Keratinocyte (primary cell): ENCODE data around the gene LAMB4. TPM values are rescaled to one million over a fixed set of nuclear protein-coding genes. Genes with fewer than 3 reads are reported as not detected.

Source experiments
- DNase-seq: peaks from one replicate; pipeline ENCODE4 v3.0.0-alpha.2; 2011; ENCODE audit warnings: low read depth, missing footprints, low spot score
- FAIRE-seq: peaks from 2 replicates; lab custom pipeline; 2011; peaks lifted over from hg19 to GRCh38; lab: Jason Lieb, UNC
- H2AFZ ChIP-seq: 2 replicates; pipeline ENCODE4 v1.6.0; 2012; ENCODE audit warnings: low read length, control low read depth, inconsistent platforms; ENCODE audit not compliant: control insufficient read depth
- H3K27ac ChIP-seq: 2 replicates; pipeline ENCODE4 v1.5.1; 2011; ENCODE audit warnings: low read length; ENCODE audit not compliant: control insufficient read depth, insufficient read depth
- H3K27me3 ChIP-seq: 3 replicates; pipeline ENCODE4 v1.6.0; 2011; ENCODE audit warnings: low read length; ENCODE audit not compliant: control insufficient read depth, insufficient read depth; ENCODE audit errors: extremely low read depth
- H3K36me3 ChIP-seq, 2 experiments: 2 replicates in 1 of 2; 3 replicates in 1 of 2; pipeline ENCODE4 v1.5.1; 2011; ENCODE audit warnings: low read length in 2 of 2, mild to moderate bottlenecking in 1 of 2; ENCODE audit not compliant: control insufficient read depth in 2 of 2, insufficient read depth in 2 of 2; ENCODE audit errors: extremely low read depth in 1 of 2
- H3K4me1 ChIP-seq: 3 replicates; pipeline ENCODE4 v1.5.1; 2011; ENCODE audit warnings: low read length; ENCODE audit not compliant: control insufficient read depth, insufficient read depth; ENCODE audit errors: extremely low read depth
- H3K4me2 ChIP-seq: 3 replicates; pipeline ENCODE4 v1.6.0; 2011; ENCODE audit warnings: low read depth, low read length; ENCODE audit not compliant: control insufficient read depth, insufficient read depth; ENCODE audit errors: extremely low read depth
- H3K4me3 ChIP-seq, 3 experiments: fragments of 200-600 bp in 1 of 3; sonication (generic) in 1 of 3; 2 replicates in 2 of 3; 3 replicates in 1 of 3; pipeline ENCODE4 v1.5.1; 2011 to 2016; ENCODE audit warnings: low read length in 3 of 3, mild to moderate bottlenecking in 3 of 3, control low read depth in 2 of 3, inconsistent platforms in 1 of 3, low read depth in 1 of 3, mixed read lengths in 1 of 3, mixed run types in 1 of 3, moderate library complexity in 1 of 3; ENCODE audit not compliant: control insufficient read depth in 2 of 3, insufficient read depth in 2 of 3; ENCODE audit errors: extremely low read depth in 1 of 3
- H3K79me2 ChIP-seq: 2 replicates; pipeline ENCODE4 v1.6.0; 2012; ENCODE audit warnings: low read length; ENCODE audit not compliant: control insufficient read depth, insufficient read depth
- H3K9ac ChIP-seq: 3 replicates; pipeline ENCODE4 v1.6.0; 2011; ENCODE audit warnings: low read length; ENCODE audit not compliant: control insufficient read depth, insufficient read depth; ENCODE audit errors: extremely low read depth
- H3K9me1 ChIP-seq: 3 replicates; pipeline ENCODE4 v1.6.0; 2011; ENCODE audit warnings: low read length; ENCODE audit not compliant: control insufficient read depth, insufficient read depth; ENCODE audit errors: extremely low read depth
- H3K9me3 ChIP-seq: 2 replicates; pipeline ENCODE4 v1.5.1; 2012; ENCODE audit warnings: low read depth, low read length; ENCODE audit not compliant: control insufficient read depth
- H4K20me1 ChIP-seq: 3 replicates; pipeline ENCODE4 v1.6.0; 2011; ENCODE audit warnings: low read length; ENCODE audit not compliant: control insufficient read depth, insufficient read depth; ENCODE audit errors: extremely low read depth
- EZH2 ChIP-seq: IDR thresholded peaks from one replicate; pipeline ENCODE4 v1.6.1; 2012; ENCODE audit warnings: inconsistent platforms, mild to moderate bottlenecking, low read length, moderate library complexity
- dilution Hi-C: fragments of 300-500 bp; cut with MboI; formaldehyde crosslinking; loops from one replicate; pipeline ENCODE4 v1.7.0; 2020; ENCODE audit warnings: low sequenced_read_pairs; ENCODE audit not compliant: extremely low pct_ligation_motif_present
- polyA plus RNA-seq, 5 experiments: library from polyadenylated mRNA; depleted of rRNA in 3 of 5; stranded (reverse) in 3 of 5; stranded (forward) in 1 of 5; unstranded in 1 of 5; fragments of >200 nt; gene quantifications; 1 replicate in 1 of 5; 2 replicates in 3 of 5; 3 replicates in 1 of 5; pipeline versions ENCODE4 v1.2.1 to v1.2.3, GENCODE V29; 2011 to 2012; ENCODE audit warnings: missing spikeins in 2 of 5, low read depth in 1 of 5, low replicate concordance in 1 of 5
- TF ChIP-seq, protein P1 (sequence below), 3 experiments: IDR thresholded peaks in 1 of 3; conservative IDR thresholded peaks in 1 of 3; optimal IDR thresholded peaks in 1 of 3; 2 replicates in 2 of 3; 3 replicates in 1 of 3; pipeline versions ENCODE3 to v1.5.1; 2011; ENCODE audit warnings: low read length in 3 of 3, mild to moderate bottlenecking in 3 of 3, moderate library complexity in 2 of 3, control low read depth in 1 of 3, inconsistent platforms in 1 of 3; ENCODE audit not compliant: insufficient read depth in 2 of 3; ENCODE audit errors: extremely low read depth in 1 of 3

Gene LAMB4
- polyA plus RNA-seq, 1 donor (not counting 4 experiments of a cell fraction or from before 2014, with no cell fraction given), result 3.7 TPM

DNA sequence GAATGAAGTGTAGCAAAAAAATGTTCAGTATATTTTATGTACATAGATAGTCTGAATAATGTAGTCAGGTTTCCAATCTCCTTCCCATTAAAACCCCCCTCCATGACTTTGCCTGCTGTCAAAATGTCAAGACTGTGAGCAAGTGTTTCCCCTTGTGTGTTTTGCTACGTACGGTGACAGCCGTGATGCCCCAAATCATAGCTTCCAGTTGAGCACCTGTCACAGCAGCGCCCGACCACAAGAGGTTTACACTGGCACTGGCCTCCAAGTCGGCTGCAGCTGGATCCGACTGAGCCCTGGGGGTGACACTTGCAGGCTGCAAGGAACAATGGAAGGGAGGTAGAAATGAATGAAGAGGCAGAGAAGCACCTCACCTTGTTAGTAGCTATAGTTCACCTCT, 62.3 kb downstream of the LAMB4 start:
- H3K4me2 ChIP-seq, result no peak overlapping the region
- no peak overlapping the region for H3K27ac ChIP-seq
- H3K9me1 ChIP-seq, result no peaks in the 10 kb centered on the region
- dilution Hi-C loops, result no loop called here
- H3K4me3 ChIP-seq, result no peak overlapping the region
- H3K9ac ChIP-seq, result no peak overlapping the region
- H3K36me3 ChIP-seq, result no peaks in the 10 kb centered on the region
- H3K9me3 ChIP-seq, result no peaks in the 10 kb centered on the region
- H4K20me1 ChIP-seq, result no peaks in the 10 kb centered on the region
- H2AFZ ChIP-seq, result no peak overlapping the region
- FAIRE-seq (no peak), DNase-seq (no peak)
- H3K79me2 ChIP-seq, result no peaks in the 10 kb centered on the region
- TF ChIP-seq EZH2, result no peak
- TF ChIP-seq, protein P1, sequence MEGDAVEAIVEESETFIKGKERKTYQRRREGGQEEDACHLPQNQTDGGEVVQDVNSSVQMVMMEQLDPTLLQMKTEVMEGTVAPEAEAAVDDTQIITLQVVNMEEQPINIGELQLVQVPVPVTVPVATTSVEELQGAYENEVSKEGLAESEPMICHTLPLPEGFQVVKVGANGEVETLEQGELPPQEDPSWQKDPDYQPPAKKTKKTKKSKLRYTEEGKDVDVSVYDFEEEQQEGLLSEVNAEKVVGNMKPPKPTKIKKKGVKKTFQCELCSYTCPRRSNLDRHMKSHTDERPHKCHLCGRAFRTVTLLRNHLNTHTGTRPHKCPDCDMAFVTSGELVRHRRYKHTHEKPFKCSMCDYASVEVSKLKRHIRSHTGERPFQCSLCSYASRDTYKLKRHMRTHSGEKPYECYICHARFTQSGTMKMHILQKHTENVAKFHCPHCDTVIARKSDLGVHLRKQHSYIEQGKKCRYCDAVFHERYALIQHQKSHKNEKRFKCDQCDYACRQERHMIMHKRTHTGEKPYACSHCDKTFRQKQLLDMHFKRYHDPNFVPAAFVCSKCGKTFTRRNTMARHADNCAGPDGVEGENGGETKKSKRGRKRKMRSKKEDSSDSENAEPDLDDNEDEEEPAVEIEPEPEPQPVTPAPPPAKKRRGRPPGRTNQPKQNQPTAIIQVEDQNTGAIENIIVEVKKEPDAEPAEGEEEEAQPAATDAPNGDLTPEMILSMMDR (optimal IDR thresholded peaks at IDR 0.05 in 1 of 3, IDR thresholded peaks at IDR 0.05 in 1 of 3, conservative IDR thresholded peaks at IDR 0.05 in 1 of 3; ENCODE audit: extremely low read depth in 1 of 3, insufficient read depth in 2 of 3, low read length in 3 of 3), result no peak
- peaks cover 3% of the 10 kb centered on the region for H3K4me1 ChIP-seq
- no peaks in the 10 kb centered on the region for H3K27me3 ChIP-seq

DNA sequence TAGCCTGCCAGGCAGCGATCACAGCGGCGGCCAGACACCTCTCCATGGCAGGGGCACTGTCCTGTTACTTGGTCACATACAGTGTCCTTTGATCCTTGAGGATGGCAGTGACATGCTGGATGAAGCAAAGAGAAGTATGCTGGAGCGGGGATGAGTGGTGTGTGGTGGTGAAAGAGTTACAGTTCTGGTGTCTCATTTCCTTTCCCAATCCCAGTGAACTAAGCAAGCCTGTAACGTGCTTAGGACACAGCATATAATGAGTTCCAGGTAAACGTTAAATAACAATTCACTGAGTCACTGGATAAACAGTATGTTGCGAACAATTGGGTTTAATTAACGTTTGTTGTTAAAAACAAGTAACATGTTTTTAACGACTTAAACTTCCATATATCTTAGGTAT, 63.7 kb downstream of the LAMB4 start:
- dilution Hi-C loops, result no loop called here
- FAIRE-seq, result no peak
- DNase-seq, result no peak
- no peaks in the 10 kb centered on the region for H3K9me1 ChIP-seq
- no peaks in the 10 kb centered on the region for H3K4me1 ChIP-seq
- H3K27me3 ChIP-seq, result no peaks in the 10 kb centered on the region
- no peaks in the 10 kb centered on the region for H3K9me3 ChIP-seq
- no peaks in the 10 kb centered on the region for H3K79me2 ChIP-seq
- H3K4me3 ChIP-seq, result no peak overlapping the region
- H3K9ac ChIP-seq, result no peak overlapping the region
- no peak for TF ChIP-seq EZH2
- TF ChIP-seq, protein P1 (optimal IDR thresholded peaks at IDR 0.05 in 1 of 3, IDR thresholded peaks at IDR 0.05 in 1 of 3, conservative IDR thresholded peaks at IDR 0.05 in 1 of 3; ENCODE audit: extremely low read depth in 1 of 3, insufficient read depth in 2 of 3, low read length in 3 of 3), result no peak
- H3K27ac ChIP-seq, result no peak overlapping the region
- no peak overlapping the region for H2AFZ ChIP-seq
- H3K36me3 ChIP-seq, result no peaks in the 10 kb centered on the region
- no peak overlapping the region for H3K4me2 ChIP-seq
- H4K20me1 ChIP-seq, result no peaks in the 10 kb centered on the region
